Uterus (tissue), 4 donors: ENCODE data around the gene CNN2. TPM values are rescaled to one million over a fixed set of nuclear protein-coding genes. Genes with fewer than 3 reads are reported as not detected.
A peak's percentile ranks its signal among the peaks of the same experiment; 100 is the strongest.

ENCODE experiments used
- DNase-seq, 2 donors: peaks; one replicate each; pipeline ENCODE4 v3.0.0-alpha.2; 2019 to 2020
- H3K27ac ChIP-seq, 2 donors: fragments of 200-600 bp; sonication (generic); 1 replicate in 1 of 2; 2 replicates in 1 of 2; pipeline ENCODE4 v1.5.1; 2016 to 2018
- H3K27me3 ChIP-seq, 2 donors: fragments of 200-600 bp; sonication (generic); one replicate each; pipeline ENCODE4 v1.5.1; 2018 to 2019; ENCODE audit warnings: control low read depth in 1 of 2
- H3K36me3 ChIP-seq, 2 donors: fragments of 200-600 bp; sonication (generic); one replicate each; pipeline ENCODE4 v1.5.1; 2019; ENCODE audit warnings: control low read depth in 1 of 2
- H3K4me1 ChIP-seq, 2 donors: fragments of 200-600 bp; sonication (generic); one replicate each; pipeline ENCODE4 v1.5.1; 2018 to 2019; ENCODE audit warnings: control low read depth in 1 of 2
- H3K4me3 ChIP-seq, 2 donors: fragments of 200-600 bp; sonication (generic); 1 replicate in 1 of 2; 2 replicates in 1 of 2; pipeline ENCODE4 v1.5.1; 2018 to 2019; ENCODE audit warnings: mild to moderate bottlenecking in 1 of 2
- H3K9me3 ChIP-seq, 2 donors: fragments of 200-600 bp; sonication (generic); one replicate each; pipeline ENCODE4 v1.5.1; 2019; ENCODE audit warnings: control low read depth in 1 of 2
- CTCF ChIP-seq, 4 experiments: fragments of 200-600 bp in 2 of 4; fragments of 450-650 bp in 2 of 4; sonication (generic) in 2 of 4; IDR thresholded peaks; one replicate each; pipeline ENCODE4 v1.5.1; 2016 to 2019; ENCODE audit warnings: antibody characterized with exemption in 4 of 4, mild to moderate bottlenecking in 2 of 4, moderate library complexity in 1 of 4
- POLR2A ChIP-seq, 2 donors: fragments of 450-650 bp; IDR thresholded peaks; one replicate each; pipeline ENCODE4 v1.6.1; 2016; ENCODE audit warnings: antibody characterized with exemption in 2 of 2, mild to moderate bottlenecking in 1 of 2, moderate library complexity in 1 of 2
- intact Hi-C: fragments of 100-400 bp; cut with DNase I; formaldehyde crosslinking; loops from one replicate; pipeline ENCODE4 v1.15.1; 2023; ENCODE audit warnings: low total_unique reads
- total RNA-seq, 4 donors: library from RNA; depleted of rRNA in 3 of 4; stranded (reverse); fragments of >200 nt in 3 of 4; gene quantifications; one replicate each; pipeline versions ENCODE4 v1.1.0 to v1.2.4, GENCODE V29; 2014 to 2023
- donor health status: DM: yes; HTN: yes; CAD: no.

CNN2 gene
- total RNA-seq, 4 donors from 2014 or later, result 14.3 to 186 (median 88.5) TPM

GRCh38 chr19:1064661-1065605 lies 38.5 kb downstream of the CNN2 start:
- TF ChIP-seq CTCF (IDR thresholded peaks at IDR 0.05) (peak; percentile 34 to 77 (median 70)), POLR2A (IDR thresholded peaks at IDR 0.05) (no peak)
- Histone ChIP-seq H3K36me3 (no peaks in the 10 kb centered on the region), H3K4me3 (no peak overlapping the region), H3K9me3 (peaks cover 0 to 1% of the 10 kb centered on the region in 2 donors), H3K4me1 (peaks cover 0 to 15% of the 10 kb centered on the region in 2 donors), H3K27ac (no peak overlapping the region), H3K27me3 (peaks cover 13 to 38% of the 10 kb centered on the region in 2 donors)
- DNase-seq, result peak in 1 of 2 donors; percentile 51
- intact Hi-C loops, result no loop called here

- H3K4me1 ChIP-seq, result peaks cover 0 to 15% of the 10 kb centered on the region in 2 donors
- H3K27me3 ChIP-seq, result peaks cover 17 to 45% of the 10 kb centered on the region in 2 donors
Measured at GRCh38 chr19:1065606-1066109, 39.2 kb downstream of the CNN2 start.

GRCh38 chr19:1066251-1066747 lies 39.9 kb downstream of the CNN2 start:
- no peak for DNase-seq
- intact Hi-C loops, result no loop called here
- H3K4me1 ChIP-seq, result peaks cover 0 to 18% of the 10 kb centered on the region in 2 donors
- no peaks in the 10 kb centered on the region for H3K36me3 ChIP-seq
- H3K4me3 ChIP-seq, result no peak overlapping the region
- H3K9me3 ChIP-seq, result no peaks in the 10 kb centered on the region
- TF ChIP-seq POLR2A (IDR thresholded peaks at IDR 0.05) (no peak), CTCF (IDR thresholded peaks at IDR 0.05) (no peak)
- peaks cover 21 to 50% of the 10 kb centered on the region in 2 donors for H3K27me3 ChIP-seq
- no peak overlapping the region for H3K27ac ChIP-seq

More at GRCh38 chr19:1065606-1066109, 39.2 kb downstream of the CNN2 start:
- no peaks in the 10 kb centered on the region for H3K9me3 ChIP-seq
- no peak overlapping the region for H3K27ac ChIP-seq
- H3K4me3 ChIP-seq, result no peak overlapping the region
- no peak for DNase-seq
- no peak for TF ChIP-seq CTCF (IDR thresholded peaks at IDR 0.05)
- no peaks in the 10 kb centered on the region for H3K36me3 ChIP-seq
- intact Hi-C loops, result no loop called here

- H3K36me3 ChIP-seq, result no peaks in the 10 kb centered on the region
- TF ChIP-seq CTCF (IDR thresholded peaks at IDR 0.05) (no peak), POLR2A (IDR thresholded peaks at IDR 0.05) (no peak)
- intact Hi-C loops, result no loop called here
- peaks cover 0 to 21% of the 10 kb centered on the region in 2 donors for H3K4me1 ChIP-seq
- no peak within 1 kb of the TSS for H3K27ac ChIP-seq
- H3K4me3 ChIP-seq, result no peak within 1 kb of the TSS
- no peak for DNase-seq
- H3K27me3 ChIP-seq, result peaks cover 21 to 50% of the 10 kb centered on the region in 2 donors
- no peaks in the 10 kb centered on the region for H3K9me3 ChIP-seq
Measured at GRCh38 chr19:1066748-1067340, 40.4 kb downstream of the CNN2 start, which contains the start of gene ARHGAP45. TSS of gene ARHGAP45 (plus strand) at chr19:1067167. CDS start at chr19:1067406, 239 bp downstream.
